ENCODE data around the gene AKT3. TPM values are rescaled to one million over a fixed set of nuclear protein-coding genes. Genes with fewer than 3 reads are reported as not detected.

Gene AKT3
- polyA plus RNA-seq, 3 donors: 0.81 to 1.7 (median 1.4) TPM

- no peaks in the 10 kb centered on the region for H4K20me1 ChIP-seq (ENCODE audit: insufficient read depth, low read length)
- H3K4me3 ChIP-seq (replicated peaks in 1 of 3; ENCODE audit: low read depth in 2 of 3, low read length in 3 of 3): no peak overlapping the region
- Mint-ChIP-seq H3K27me3 (ENCODE audit: low read depth in 3 of 3) (peaks cover 0 to 3% (median 0%) of the 10 kb centered on the region in 3 donors), H3K4me1 (peaks cover 10% of the 10 kb centered on the region), H3K27ac (no peak overlapping the region), H3K9me3 (peaks cover 0 to 5% (median 3%) of the 10 kb centered on the region in 7 donors), H3K4me3 (no peak overlapping the region), H3K36me3 (peaks cover 0 to 6% of the 10 kb centered on the region in 2 donors)
- WGBS (ENCODE audit: insufficient coverage): 100% methylated on average over 1 of the region's 4 CpGs
- H3K9ac ChIP-seq (ENCODE audit: insufficient read depth, low read length, poor library complexity, severe bottlenecking): no peak overlapping the region
- intact Hi-C loops (cut with micrococcal nuclease): no loop called here
- H3K36me3 ChIP-seq (replicated peaks in 1 of 2; ENCODE audit: control insufficient read depth in 1 of 2, insufficient read depth in 2 of 2, low read length in 2 of 2): no peaks in the 10 kb centered on the region
- no peak overlapping the region for H3K4me2 ChIP-seq (replicated peaks; ENCODE audit: extremely low read depth, low read length, poor library complexity, severe bottlenecking)
- H3K79me2 ChIP-seq (ENCODE audit: insufficient read depth, low read length): no peaks in the 10 kb centered on the region
- no peaks in the 10 kb centered on the region for H3K9me3 ChIP-seq (replicated peaks in 1 of 2; ENCODE audit: control insufficient read depth in 1 of 2, insufficient read depth in 1 of 2, low read length in 2 of 2)
- H3K4me1 ChIP-seq (ENCODE audit: control insufficient read depth in 1 of 2, insufficient read depth in 2 of 2, low read length in 2 of 2): peaks cover 0 to 6% of the 10 kb centered on the region in 2 donors
- TF ChIP-seq CTCF (IDR thresholded peaks at IDR 0.05): no peak
- H2AFZ ChIP-seq (ENCODE audit: insufficient read depth, low read depth, low read length, poor library complexity, severe bottlenecking): no peak overlapping the region
- no peak for DNase-seq
- H3K27me3 ChIP-seq (ENCODE audit: control insufficient read depth in 2 of 2, insufficient read depth in 2 of 2, low read length in 2 of 2): no peaks in the 10 kb centered on the region
- no peak overlapping the region for H3K27ac ChIP-seq (ENCODE audit: low read depth in 1 of 2, low read length in 2 of 2)
Observed at GRCh38 chr1:243529512-243529911, 320.5 kb downstream of the AKT3 start.

- Histone ChIP-seq H3K36me3 (replicated peaks in 1 of 2; ENCODE audit: control insufficient read depth in 1 of 2, insufficient read depth in 2 of 2, low read length in 2 of 2) (no peaks in the 10 kb centered on the region), H3K79me2 (ENCODE audit: insufficient read depth, low read length) (no peaks in the 10 kb centered on the region), H3K27ac (ENCODE audit: low read depth in 1 of 2, low read length in 2 of 2) (no peak overlapping the region), H2AFZ (ENCODE audit: insufficient read depth, low read depth, low read length, poor library complexity, severe bottlenecking) (no peak overlapping the region), H3K4me3 (replicated peaks in 1 of 3; ENCODE audit: low read depth in 2 of 3, low read length in 3 of 3) (no peak overlapping the region), H3K4me1 (ENCODE audit: control insufficient read depth in 1 of 2, insufficient read depth in 2 of 2, low read length in 2 of 2) (peaks cover 0 to 6% of the 10 kb centered on the region in 2 donors), H3K9ac (ENCODE audit: insufficient read depth, low read length, poor library complexity, severe bottlenecking) (no peak overlapping the region), H4K20me1 (ENCODE audit: insufficient read depth, low read length) (no peaks in the 10 kb centered on the region), H3K4me2 (replicated peaks; ENCODE audit: extremely low read depth, low read length, poor library complexity, severe bottlenecking) (no peak overlapping the region), H3K9me3 (replicated peaks in 1 of 2; ENCODE audit: control insufficient read depth in 1 of 2, insufficient read depth in 1 of 2, low read length in 2 of 2) (no peaks in the 10 kb centered on the region), H3K27me3 (ENCODE audit: control insufficient read depth in 2 of 2, insufficient read depth in 2 of 2, low read length in 2 of 2) (no peaks in the 10 kb centered on the region)
- Mint-ChIP-seq H3K36me3 (peaks cover 0 to 6% of the 10 kb centered on the region in 2 donors), H3K9me3 (peaks cover 0 to 5% (median 2%) of the 10 kb centered on the region in 7 donors), H3K27ac (no peak overlapping the region), H3K4me3 (no peak overlapping the region), H3K4me1 (peaks cover 10% of the 10 kb centered on the region), H3K27me3 (ENCODE audit: low read depth in 3 of 3) (peaks cover 0 to 3% (median 0%) of the 10 kb centered on the region in 3 donors)
- no peak for TF ChIP-seq CTCF (IDR thresholded peaks at IDR 0.05)
- intact Hi-C loops (cut with micrococcal nuclease): no loop called here
- no CpG with 5 or more reads among the region's 2 CpGs for WGBS (ENCODE audit: insufficient coverage)
- DNase-seq: no peak
Observed at GRCh38 chr1:243528459-243529121, 321.5 kb downstream of the AKT3 start.

Measured in CD14-positive monocyte (primary cell).